Calu3 (cell line): ENCODE results near the gene CYBRD1. TPM values are rescaled to one million over a fixed set of nuclear protein-coding genes. Genes with fewer than 3 reads are reported as not detected.
"Not testable (repeated sequence)": the region's sequence is repeated elsewhere in the genome, so short reads cannot be mapped to it uniquely, and the experiment has no call there.

ENCODE experiments used
- BruUV-seq: library from RNA; stranded (reverse); fragments of 400-500 nt; replicated peaks from 2 replicates; lab custom pipeline; 2021; lab: Mats Ljungman, UMichigan
- CTCF ChIA-PET: fragments of 300-600 bp; sonication (Branson Sonifier 250); formaldehyde crosslinking; loops from one replicate; lab custom pipeline; 2022; ENCODE audit warnings: antibody characterized with exemption; lab: Charles Lee
- DNase-seq: peaks from one replicate; pipeline ENCODE4 v3.0.0; 2022
- H3K27ac Mint-ChIP-seq: one replicate; pipeline ENCODE4 v1.8.0; 2022; ENCODE audit warnings: mixed read lengths; ENCODE audit not compliant: unreplicated experiment
- H3K27me3 Mint-ChIP-seq: one replicate; pipeline ENCODE4 v1.8.0; 2022; ENCODE audit warnings: mixed read lengths; ENCODE audit not compliant: unreplicated experiment
- H3K36me3 Mint-ChIP-seq: one replicate; pipeline ENCODE4 v1.8.0; 2022; ENCODE audit warnings: mild to moderate bottlenecking, moderate library complexity, mixed read lengths; ENCODE audit not compliant: insufficient read depth, unreplicated experiment
- H3K4me1 Mint-ChIP-seq: one replicate; pipeline ENCODE4 v1.8.0; 2022; ENCODE audit warnings: mild to moderate bottlenecking, low read depth, mixed read lengths; ENCODE audit not compliant: unreplicated experiment
- H3K4me3 Mint-ChIP-seq: one replicate; pipeline ENCODE4 v1.8.0; 2022; ENCODE audit warnings: mild to moderate bottlenecking, low read depth, moderate library complexity, mixed read lengths; ENCODE audit not compliant: unreplicated experiment
- H3K9me3 Mint-ChIP-seq: one replicate; pipeline ENCODE4 v1.8.0; 2022; ENCODE audit warnings: low read depth, mixed read lengths; ENCODE audit not compliant: unreplicated experiment
- CTCF ChIP-seq: fragments of 200-600 bp; IDR thresholded peaks from one replicate; pipeline ENCODE4 v1.8.0; 2022; ENCODE audit warnings: antibody characterized with exemption; ENCODE audit not compliant: unreplicated experiment
- intact Hi-C: fragments of 100-400 bp; cut with micrococcal nuclease; formaldehyde crosslinking; loops from one replicate; pipeline ENCODE4 v1.10.0; 2022; ENCODE audit not compliant: unreplicated experiment
- total RNA-seq: library from RNA; stranded (reverse); gene quantifications from 2 replicates; pipeline ENCODE4 v1.2.3, GENCODE V29; 2022

Gene CYBRD1
- total RNA-seq, 1 experiment from 2014 or later, result 2.6 TPM

GRCh38 chr2:171491292-171491691 is 31.0 kb upstream of the CYBRD1 start:
- intact Hi-C loops, result no loop called here
- Mint-ChIP-seq H3K27me3 (no peaks in the 10 kb centered on the region), H3K27ac (no peak overlapping the region), H3K9me3 (no peaks in the 10 kb centered on the region), H3K36me3 (no peaks in the 10 kb centered on the region), H3K4me3 (no peak overlapping the region), H3K4me1 (no peaks in the 10 kb centered on the region)
- TF ChIP-seq CTCF, result no peak
- DNase-seq, result no peak
- CTCF ChIA-PET, result interaction anchor here (1.0 kb wide), 1 partner anchor 26 kb away, joined by 3 read pairs; no protein-coding TSS in a partner anchor
- no TSS peak for BruUV-seq

- Mint-ChIP-seq H3K4me3 (no peak overlapping the region), H3K27ac (no peak overlapping the region), H3K4me1 (no peaks in the 10 kb centered on the region), H3K9me3 (no peaks in the 10 kb centered on the region), H3K27me3 (no peaks in the 10 kb centered on the region), H3K36me3 (no peaks in the 10 kb centered on the region)
- intact Hi-C loops, result no loop called here
- no TSS peak for BruUV-seq
- no peak for DNase-seq
- TF ChIP-seq CTCF, result no peak
- CTCF ChIA-PET, result interaction anchor here (0.7 kb wide), 1 partner anchor 947 kb away, joined by 3 read pairs; no protein-coding TSS in a partner anchor
Measured at GRCh38 chr2:171492664-171493063, 29.6 kb upstream of the CYBRD1 start.

GRCh38 chr2:171497664-171498063 is 24.6 kb upstream of the CYBRD1 start:
- H3K27ac Mint-ChIP-seq, DNase-seq, H3K36me3 Mint-ChIP-seq, BruUV-seq, H3K27me3 Mint-ChIP-seq, H3K4me1 Mint-ChIP-seq, intact Hi-C loops, H3K4me3 Mint-ChIP-seq, CTCF ChIA-PET, H3K9me3 Mint-ChIP-seq: not testable (repeated sequence)

GRCh38 chr2:171505374-171505773 is 16.9 kb upstream of the CYBRD1 start:
- no peak for TF ChIP-seq CTCF
- H3K27me3 Mint-ChIP-seq, result no peaks in the 10 kb centered on the region
- H3K4me3 Mint-ChIP-seq, result no peak overlapping the region
- no peaks in the 10 kb centered on the region for H3K4me1 Mint-ChIP-seq
- no peaks in the 10 kb centered on the region for H3K36me3 Mint-ChIP-seq
- BruUV-seq, result no TSS peak
- no peak overlapping the region for H3K27ac Mint-ChIP-seq
- CTCF ChIA-PET, result no interaction called here
- intact Hi-C loops, result no loop called here
- no peaks in the 10 kb centered on the region for H3K9me3 Mint-ChIP-seq
- no peak for DNase-seq

GRCh38 chr2:171509945-171510731 is 12.1 kb upstream of the CYBRD1 start:
- H3K9me3 Mint-ChIP-seq, result no peaks in the 10 kb centered on the region
- BruUV-seq, result no TSS peak
- H3K27ac Mint-ChIP-seq, result no peak overlapping the region
- intact Hi-C loops, result no loop called here
- no peak overlapping the region for H3K4me3 Mint-ChIP-seq
- H3K36me3 Mint-ChIP-seq, result no peaks in the 10 kb centered on the region
- CTCF ChIA-PET, result no interaction called here
- TF ChIP-seq CTCF, result no peak
- H3K27me3 Mint-ChIP-seq, result peaks cover 13% of the 10 kb centered on the region
- DNase-seq, result no peak
- H3K4me1 Mint-ChIP-seq, result no peaks in the 10 kb centered on the region
